Vagina (tissue), 2 donors: ENCODE measurements around the gene CNIH2.

Source experiments
- POLR2A ChIP-seq, 2 donors: fragments of 450-650 bp; IDR thresholded peaks; one replicate each; pipeline ENCODE4 v1.6.1; 2017; ENCODE audit warnings: antibody characterized with exemption in 2 of 2, mild to moderate bottlenecking in 2 of 2, moderate library complexity in 2 of 2
- TF ChIP-seq, protein P1 (sequence below), 3 experiments: fragments of 450-650 bp in 2 of 3; fragments of 200-600 bp in 1 of 3; sonication (generic) in 1 of 3; IDR thresholded peaks; one replicate each; pipeline ENCODE4 v1.5.1; 2017 to 2019; ENCODE audit warnings: antibody characterized with exemption in 3 of 3, mild to moderate bottlenecking in 2 of 3, moderate library complexity in 2 of 3

- TF ChIP-seq, protein P1, sequence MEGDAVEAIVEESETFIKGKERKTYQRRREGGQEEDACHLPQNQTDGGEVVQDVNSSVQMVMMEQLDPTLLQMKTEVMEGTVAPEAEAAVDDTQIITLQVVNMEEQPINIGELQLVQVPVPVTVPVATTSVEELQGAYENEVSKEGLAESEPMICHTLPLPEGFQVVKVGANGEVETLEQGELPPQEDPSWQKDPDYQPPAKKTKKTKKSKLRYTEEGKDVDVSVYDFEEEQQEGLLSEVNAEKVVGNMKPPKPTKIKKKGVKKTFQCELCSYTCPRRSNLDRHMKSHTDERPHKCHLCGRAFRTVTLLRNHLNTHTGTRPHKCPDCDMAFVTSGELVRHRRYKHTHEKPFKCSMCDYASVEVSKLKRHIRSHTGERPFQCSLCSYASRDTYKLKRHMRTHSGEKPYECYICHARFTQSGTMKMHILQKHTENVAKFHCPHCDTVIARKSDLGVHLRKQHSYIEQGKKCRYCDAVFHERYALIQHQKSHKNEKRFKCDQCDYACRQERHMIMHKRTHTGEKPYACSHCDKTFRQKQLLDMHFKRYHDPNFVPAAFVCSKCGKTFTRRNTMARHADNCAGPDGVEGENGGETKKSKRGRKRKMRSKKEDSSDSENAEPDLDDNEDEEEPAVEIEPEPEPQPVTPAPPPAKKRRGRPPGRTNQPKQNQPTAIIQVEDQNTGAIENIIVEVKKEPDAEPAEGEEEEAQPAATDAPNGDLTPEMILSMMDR (IDR thresholded peaks at IDR 0.05), result no peak
- TF ChIP-seq POLR2A (IDR thresholded peaks at IDR 0.05), result no peak
These were observed 6.6 kb downstream of the CNIH2 start for GRCh38 chr11:66284526-66285078.
